ENCODE measurements around the gene INPP5E.
"Not testable (repeated sequence)": the region's sequence is repeated elsewhere in the genome, so short reads cannot be mapped to it uniquely, and the experiment has no call there.

INPP5E gene

DNA sequence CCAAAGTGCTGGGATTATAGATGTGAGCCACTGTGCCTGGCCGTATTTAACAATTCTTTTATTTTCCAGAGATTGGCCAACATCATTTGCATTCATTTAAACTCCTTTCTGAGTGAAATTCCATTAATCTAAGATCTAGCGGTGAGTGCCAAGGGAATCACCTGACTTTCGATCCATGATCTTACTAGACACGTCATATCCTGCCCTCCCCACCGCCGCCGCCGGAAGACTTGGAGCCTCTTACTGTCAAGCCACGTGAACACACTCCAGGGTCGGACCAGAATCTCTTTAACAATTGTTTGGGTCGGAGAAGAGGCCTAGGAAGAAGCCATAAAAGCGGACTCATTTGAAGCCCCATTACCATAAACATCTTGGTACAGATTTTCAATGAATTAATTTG lies 12.9 kb downstream of the INPP5E start:
- DNase-seq = no peak

DNA sequence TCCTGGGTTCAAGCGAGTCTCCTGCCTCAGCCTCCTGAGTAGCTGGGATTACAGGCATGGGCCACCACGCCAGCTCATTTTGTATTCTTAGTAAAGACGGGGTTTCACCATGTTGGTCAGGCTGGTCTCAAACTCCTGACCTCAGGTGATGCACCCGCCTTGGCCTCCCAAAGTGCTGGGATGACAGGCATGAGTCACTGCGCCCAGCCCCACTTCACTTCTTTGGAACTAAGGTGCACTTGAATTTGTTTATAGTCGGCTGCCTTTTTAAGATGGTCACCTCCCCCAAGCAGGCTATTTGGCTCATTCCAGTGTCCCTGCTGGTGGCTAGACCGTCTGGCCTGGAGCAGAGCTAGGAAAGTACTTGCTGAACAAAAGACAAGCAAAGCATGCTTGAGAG lies 14.3 kb downstream of the INPP5E start:
- not testable (repeated sequence) for DNase-seq

DNA sequence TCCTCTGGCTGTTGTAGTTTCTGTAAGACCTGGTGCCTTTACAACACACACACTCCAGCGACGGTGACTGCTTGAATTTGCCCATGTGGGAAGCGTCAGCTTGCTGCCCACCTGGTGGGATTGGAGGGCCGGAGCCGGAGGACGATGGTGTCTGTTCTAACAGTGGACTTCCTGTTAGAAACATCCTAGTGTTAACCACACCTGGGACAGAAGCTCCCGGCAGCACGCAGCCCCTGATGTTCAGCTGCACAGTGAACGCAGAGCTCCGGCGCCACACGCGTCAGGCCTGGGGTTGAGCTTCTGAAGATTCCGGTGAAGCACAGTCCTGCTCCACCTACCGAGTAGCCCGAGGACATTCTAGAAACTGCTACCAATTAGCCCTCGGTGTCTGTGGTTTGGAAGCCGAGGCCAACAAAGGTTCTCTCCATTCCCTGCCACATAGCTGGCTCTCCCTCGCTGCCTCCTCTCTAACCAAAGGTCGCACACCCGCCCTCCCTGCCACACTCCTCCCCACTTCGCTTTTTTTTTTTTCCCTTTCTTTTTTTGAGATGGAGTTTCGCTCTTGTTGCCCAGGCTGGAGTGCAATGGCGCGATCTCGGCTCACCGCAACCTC lies 14.8 kb downstream of the INPP5E start:
- no peak for DNase-seq

DNA sequence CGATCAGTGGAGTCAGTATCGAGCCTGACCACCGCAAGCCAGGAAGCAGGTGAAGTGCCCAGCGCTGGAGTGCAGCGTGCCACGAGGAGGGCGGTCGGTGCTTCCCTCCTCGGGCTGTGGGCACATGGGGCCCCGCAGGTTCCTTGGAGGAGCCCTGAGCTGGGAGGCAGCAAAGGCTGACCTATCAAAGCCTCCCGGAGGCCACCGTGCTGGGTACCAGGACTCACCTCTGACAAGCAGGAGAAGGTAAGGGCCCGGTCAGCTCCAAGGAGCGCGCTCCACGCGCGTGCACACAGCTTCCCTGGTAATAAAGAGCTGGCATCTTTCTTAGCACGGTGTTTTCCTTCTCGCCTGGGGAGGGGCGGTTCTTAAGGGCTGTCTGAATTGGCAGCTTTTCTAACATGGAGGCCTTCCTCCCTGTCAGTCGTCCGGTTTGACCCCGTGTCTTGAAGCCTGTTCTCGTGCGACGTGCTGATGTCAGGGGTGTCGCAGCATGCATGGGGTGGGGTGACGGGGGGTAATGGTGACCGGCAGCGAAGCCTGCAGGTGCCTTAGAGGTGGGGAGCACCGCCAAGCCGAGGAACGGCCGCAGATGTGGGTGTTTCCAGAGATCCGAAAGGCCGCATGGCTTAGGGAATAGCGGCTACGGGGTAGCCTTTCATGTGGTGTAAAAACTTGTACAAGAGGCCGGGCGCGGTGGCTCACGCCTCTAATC lies 16.1 kb downstream of the INPP5E start:
- DNase-seq = no peak

GRCh38 chr9:136422876-136423275 lies 16.8 kb downstream of the INPP5E start:
- no peak for DNase-seq

GRCh38 chr9:136421791-136422190 lies 17.9 kb downstream of the INPP5E start:
- no peak for DNase-seq

DNA sequence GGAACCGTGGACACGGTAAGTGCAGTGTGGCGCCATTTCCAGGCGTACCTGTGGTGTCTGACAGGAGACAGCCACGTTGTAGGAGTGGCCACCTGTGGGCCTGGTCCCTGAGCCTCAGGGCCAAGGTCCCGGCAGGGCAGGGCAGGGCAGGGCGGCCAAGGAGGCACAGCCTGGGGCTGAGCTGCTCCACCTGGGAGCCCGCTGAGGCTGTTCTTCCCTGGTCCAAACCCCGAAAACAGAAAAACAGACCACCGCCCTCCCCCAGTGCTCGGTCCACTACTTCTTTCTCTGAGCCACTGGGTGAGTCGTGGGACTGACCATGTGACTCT lies 20.6 kb downstream of the INPP5E start:
- no peak for DNase-seq

- no peak for DNase-seq
Observed at GRCh38 chr9:136418182-136419091, 21.2 kb downstream of the INPP5E start.

GRCh38 chr9:136416914-136417313 lies 22.7 kb downstream of the INPP5E start:
- DNase-seq = no peak

- no peak for DNase-seq
Observed at GRCh38 chr9:136416427-136416826, 23.2 kb downstream of the INPP5E start.

DNA sequence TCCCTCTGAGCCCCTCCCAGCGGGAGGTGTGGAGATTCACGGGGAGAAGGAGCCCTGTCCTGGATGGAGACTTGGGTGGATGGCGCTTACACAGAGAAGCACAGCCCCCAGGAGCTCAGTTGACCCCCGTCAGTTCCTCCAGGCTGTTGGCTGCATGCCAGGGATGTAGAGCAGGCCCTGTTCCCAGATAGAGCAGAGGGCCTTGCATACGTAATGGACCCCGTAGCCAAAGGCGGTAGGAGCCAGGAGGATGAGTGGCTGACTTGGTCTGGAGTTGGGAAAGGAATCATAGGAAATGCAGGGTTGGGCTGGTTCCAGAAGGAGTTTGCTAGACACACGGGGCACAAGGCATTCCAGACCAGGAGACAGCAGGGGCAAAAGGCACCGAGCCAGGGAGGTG lies 26.7 kb downstream of the INPP5E start:
- DNase-seq = no peak

GRCh38 chr9:136411378-136411777 lies 28.3 kb downstream of the INPP5E start:
- DNase-seq = no peak

DNA sequence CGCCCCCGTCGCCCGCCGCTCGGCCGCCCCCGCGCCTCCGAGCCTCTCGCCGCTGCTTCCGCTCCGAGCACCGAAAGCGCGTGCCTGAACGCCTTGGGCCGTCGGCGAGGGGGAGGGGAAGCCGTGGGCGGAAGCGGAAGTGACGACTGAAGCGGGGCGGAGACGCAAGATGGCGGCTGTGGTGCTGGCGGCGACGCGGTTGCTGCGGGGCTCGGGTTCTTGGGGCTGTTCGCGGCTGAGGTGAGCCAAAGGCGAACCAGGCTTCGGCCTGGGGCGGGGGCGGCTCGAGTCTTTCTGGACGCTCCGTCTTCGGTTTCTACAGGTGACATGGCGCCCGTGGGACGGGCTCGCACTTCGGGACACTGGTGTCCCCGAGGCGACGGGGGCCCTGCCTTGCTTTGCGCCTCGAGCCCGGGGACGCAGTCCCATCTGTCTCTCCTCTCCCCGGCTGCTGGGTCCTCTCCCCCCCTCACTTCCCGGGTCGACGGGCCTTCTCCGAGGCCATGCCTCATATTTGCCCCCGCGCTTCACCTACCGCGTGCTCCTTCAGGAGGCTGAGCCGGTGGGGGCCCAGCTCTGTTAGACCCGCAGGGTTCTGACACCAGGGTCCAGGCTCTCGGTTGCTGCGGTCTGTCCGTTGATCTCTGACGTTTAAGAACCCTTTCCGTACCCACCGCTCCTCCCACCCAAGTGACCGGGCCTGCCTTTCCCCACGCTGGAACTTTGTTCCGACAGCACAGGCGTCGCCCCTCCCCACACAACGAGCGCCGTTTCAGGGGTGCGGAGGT lies 29.0 kb downstream of the INPP5E start, which contains the start of the genes ENTR1 and PMPCA:
Gene ENTR1 (minus strand): TSS at position 115 of the 788 bp plus-strand sequence. CDS start 217 bp downstream, outside the sequence.
Gene PMPCA (plus strand): TSS at position 159 of the 788 bp plus-strand sequence. CDS start 11 bp downstream, at position 170.
- DNase-seq = peak; percentile 86

GRCh38 chr9:136409557-136410455 lies 29.8 kb downstream of the INPP5E start:
- DNase-seq = peak; percentile 22

DNA sequence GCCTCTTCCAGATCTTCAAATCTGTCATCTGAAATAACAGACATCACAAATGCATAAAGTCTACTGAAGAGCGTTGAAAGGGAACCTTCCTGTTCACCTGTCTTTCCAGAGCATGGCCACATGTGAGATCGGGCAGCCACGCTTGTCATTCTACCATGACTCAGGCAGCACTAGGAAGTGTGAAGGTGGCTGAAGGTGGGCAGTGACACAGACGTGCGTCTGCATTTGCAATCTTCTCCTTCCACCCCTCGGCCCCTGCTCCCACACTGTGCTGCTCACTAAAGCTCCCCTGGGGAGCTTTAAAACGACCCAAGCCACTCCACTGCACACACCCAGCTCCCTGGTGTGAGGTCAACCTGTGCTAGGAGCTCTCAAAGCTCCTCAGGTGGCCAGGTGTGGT lies 31.7 kb downstream of the INPP5E start:
- DNase-seq = no peak

GRCh38 chr9:136407061-136407460 lies 32.6 kb downstream of the INPP5E start:
- DNase-seq = not testable (repeated sequence)

DNA sequence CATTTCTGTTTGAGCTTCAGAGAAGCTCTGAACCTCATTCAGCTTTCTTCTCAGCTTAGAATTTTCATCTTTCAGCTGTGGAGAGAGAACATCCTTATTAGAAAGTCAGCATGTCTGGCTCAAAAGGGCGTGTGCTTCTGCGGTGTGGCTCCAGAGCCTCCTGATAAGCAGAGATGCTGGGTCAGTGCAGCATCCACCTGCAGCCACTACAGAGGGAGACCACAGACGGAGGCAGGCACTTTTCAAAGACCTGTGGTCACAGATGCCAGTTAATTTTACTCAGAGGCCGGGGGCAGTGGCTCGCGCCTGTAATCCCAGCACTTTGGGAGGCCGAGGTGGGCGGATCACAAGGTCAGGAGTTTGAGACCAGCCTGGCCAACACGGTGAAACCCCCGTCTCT lies 33.7 kb downstream of the INPP5E start:
- not testable (repeated sequence) for DNase-seq

DNA sequence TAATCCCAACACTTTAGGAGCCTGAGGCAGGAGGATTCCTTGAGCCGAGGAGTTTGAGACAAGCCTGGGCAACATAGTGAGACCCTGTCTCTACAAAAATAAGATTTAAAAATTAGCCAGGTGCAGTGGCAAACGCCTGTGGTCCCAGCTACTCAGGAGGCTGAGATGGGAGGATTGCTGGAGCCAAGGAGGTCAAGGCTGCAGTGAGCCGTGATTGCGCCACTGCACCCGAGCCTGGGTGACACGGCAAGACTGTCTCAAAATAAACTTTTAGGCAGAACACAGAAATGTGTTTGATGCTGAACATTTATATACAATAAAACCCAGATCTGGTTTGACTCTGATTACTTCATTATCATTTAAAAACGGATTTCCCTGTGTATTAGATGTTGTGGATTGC lies 34.2 kb downstream of the INPP5E start:
- no peak for DNase-seq

DNA sequence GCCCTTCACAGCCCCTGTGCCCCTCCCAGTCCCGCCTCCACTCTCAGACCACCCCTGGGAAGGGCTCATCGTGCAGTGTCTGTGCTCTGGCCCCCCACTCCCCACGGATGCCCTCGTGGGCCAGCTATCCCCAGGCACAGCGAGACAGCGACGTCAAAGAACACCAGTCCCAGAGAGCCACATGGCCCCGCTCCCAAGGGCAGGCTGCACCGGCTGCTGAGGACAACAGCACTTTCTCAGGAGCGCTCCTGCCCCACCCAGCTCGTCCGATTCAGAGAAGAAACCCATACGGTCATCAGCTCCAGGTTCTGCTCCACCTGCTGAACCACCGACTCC lies 34.9 kb downstream of the INPP5E start:
- no peak for DNase-seq

GRCh38 chr9:136403915-136404800 lies 35.5 kb downstream of the INPP5E start:
- no peak for DNase-seq

DNA sequence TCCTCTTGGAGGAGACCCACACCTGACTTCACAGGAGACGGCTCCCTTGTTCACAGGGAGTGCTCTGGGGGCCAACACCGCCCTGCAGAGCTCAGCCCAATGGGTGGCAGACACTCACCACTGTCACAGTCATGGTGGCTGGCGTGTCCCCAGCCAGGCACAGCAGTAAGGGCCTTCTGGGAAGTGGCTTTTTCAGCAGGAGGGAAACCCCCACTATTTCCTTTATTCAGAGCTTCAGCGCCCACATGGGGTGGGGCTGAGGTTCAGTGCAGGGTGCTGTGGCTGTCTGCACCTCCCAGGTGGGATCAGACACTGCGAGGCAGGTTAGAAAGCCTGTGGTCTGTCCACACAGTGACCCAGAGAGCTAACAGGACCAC lies 36.1 kb downstream of the INPP5E start:
- no peak for DNase-seq

Measured in fibroblast of upper back skin (primary cell).